ENCODE results near the gene ZNF777.

- TF ChIP-seq CTCF (IDR thresholded peaks at IDR 0.05; ENCODE audit: poor library complexity, severe bottlenecking) (no peak), EZH2 (IDR thresholded peaks at IDR 0.05; ENCODE audit: borderline replicate concordance, insufficient read depth, low read length, poor library complexity, severe bottlenecking) (no peak), EP300 (conservative IDR thresholded peaks at IDR 0.05; ENCODE audit: poor library complexity, severe bottlenecking) (no peak)
Observed at GRCh38 chr7:149501651-149502050, 40.8 kb upstream of the ZNF777 start.
